BLaER1 (cell line): ENCODE measurements around the gene FLRT2.

Experiments
- H3K27ac ChIP-seq: shearing (Covaris generic); formaldehyde crosslinking; 2 replicates; pipeline ENCODE4 v1.8.1; 2022
- H3K27me3 ChIP-seq: shearing (Covaris generic); formaldehyde crosslinking; 2 replicates; pipeline ENCODE4 v1.8.1; 2022
- H3K36me3 ChIP-seq: shearing (Covaris generic); formaldehyde crosslinking; 2 replicates; pipeline ENCODE4 v1.8.1; 2022
- H3K4me1 ChIP-seq: shearing (Covaris generic); formaldehyde crosslinking; 2 replicates; pipeline ENCODE4 v1.8.1; 2022
- H3K4me2 ChIP-seq: shearing (Covaris generic); formaldehyde crosslinking; 2 replicates; pipeline ENCODE4 v1.8.1; 2022
- H3K4me3 ChIP-seq: shearing (Covaris generic); formaldehyde crosslinking; 2 replicates; pipeline ENCODE4 v1.8.1; 2022
- H3K9ac ChIP-seq: shearing (Covaris generic); formaldehyde crosslinking; 2 replicates; pipeline ENCODE4 v1.8.1; 2022
- H3K9me3 ChIP-seq: shearing (Covaris generic); formaldehyde crosslinking; 2 replicates; pipeline ENCODE4 v1.8.1; 2022
- H4K20me1 ChIP-seq: shearing (Covaris generic); formaldehyde crosslinking; 2 replicates; pipeline ENCODE4 v1.8.1; 2022
- Cebpa-rat ChIP-seq: shearing (Covaris generic); IDR thresholded peaks from 2 replicates; pipeline ENCODE4 v1.8.1; 2022

Gene FLRT2

GRCh38 chr14:85535991-85536832 lies 6.3 kb downstream of the FLRT2 start:
- Histone ChIP-seq H3K36me3 (no peaks in the 10 kb centered on the region), H3K4me3 (no peak overlapping the region), H3K27ac (no peak overlapping the region), H3K27me3 (no peaks in the 10 kb centered on the region), H3K4me2 (no peak overlapping the region), H3K9me3 (peaks cover 37% of the 10 kb centered on the region), H4K20me1 (no peaks in the 10 kb centered on the region), H3K9ac (no peak overlapping the region), H3K4me1 (no peaks in the 10 kb centered on the region)
- TF ChIP-seq Cebpa-rat = no peak

- no peak overlapping the region for H3K27ac ChIP-seq
- H3K4me3 ChIP-seq = no peak overlapping the region
- H3K9me3 ChIP-seq = peaks cover 31% of the 10 kb centered on the region
- no peaks in the 10 kb centered on the region for H3K4me1 ChIP-seq
- no peak overlapping the region for H3K4me2 ChIP-seq
- H4K20me1 ChIP-seq = no peaks in the 10 kb centered on the region
- no peak overlapping the region for H3K9ac ChIP-seq
- no peaks in the 10 kb centered on the region for H3K27me3 ChIP-seq
- no peaks in the 10 kb centered on the region for H3K36me3 ChIP-seq
- no peak for TF ChIP-seq Cebpa-rat
Measured at GRCh38 chr14:85536833-85537190, 6.9 kb downstream of the FLRT2 start.

DNA sequence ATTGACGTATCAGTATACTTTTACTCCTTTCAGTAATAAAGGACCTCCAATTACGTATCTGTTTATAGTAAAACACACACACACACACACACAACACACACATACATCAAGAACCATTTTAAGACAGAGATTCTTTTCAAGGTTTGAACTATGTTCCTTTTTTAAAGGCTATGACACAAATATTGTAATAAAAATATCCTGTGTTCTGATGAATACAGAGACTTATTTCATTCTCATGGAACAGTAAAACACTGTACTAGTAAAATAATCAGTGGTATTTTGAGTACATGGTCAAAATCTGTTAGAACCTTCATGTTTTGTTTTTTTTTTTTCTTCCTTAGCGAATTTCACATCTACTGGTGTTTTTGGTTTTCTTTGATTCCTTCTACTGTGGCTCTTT lies 7.6 kb downstream of the FLRT2 start:
- H3K9me3 ChIP-seq = peaks cover 24% of the 10 kb centered on the region
- no peaks in the 10 kb centered on the region for H3K36me3 ChIP-seq
- H3K27me3 ChIP-seq = no peaks in the 10 kb centered on the region
- H3K4me2 ChIP-seq = no peak overlapping the region
- no peaks in the 10 kb centered on the region for H3K4me1 ChIP-seq
- no peak overlapping the region for H3K27ac ChIP-seq
- TF ChIP-seq Cebpa-rat = no peak
- H3K9ac ChIP-seq = no peak overlapping the region
- no peaks in the 10 kb centered on the region for H4K20me1 ChIP-seq
- no peak overlapping the region for H3K4me3 ChIP-seq

GRCh38 chr14:85538636-85539035 lies 8.7 kb downstream of the FLRT2 start:
- Histone ChIP-seq H4K20me1 (no peaks in the 10 kb centered on the region), H3K9me3 (peaks cover 13% of the 10 kb centered on the region), H3K9ac (no peak overlapping the region), H3K4me2 (no peak overlapping the region), H3K4me1 (no peaks in the 10 kb centered on the region), H3K27ac (no peak overlapping the region), H3K27me3 (no peaks in the 10 kb centered on the region), H3K4me3 (no peak overlapping the region), H3K36me3 (no peaks in the 10 kb centered on the region)
- TF ChIP-seq Cebpa-rat = no peak

- no peak overlapping the region for H3K9ac ChIP-seq
- no peaks in the 10 kb centered on the region for H3K4me1 ChIP-seq
- no peak overlapping the region for H3K4me3 ChIP-seq
- H3K9me3 ChIP-seq = peaks cover 4% of the 10 kb centered on the region
- TF ChIP-seq Cebpa-rat = no peak
- H3K27ac ChIP-seq = no peak overlapping the region
- no peaks in the 10 kb centered on the region for H3K27me3 ChIP-seq
- no peaks in the 10 kb centered on the region for H3K36me3 ChIP-seq
- no peaks in the 10 kb centered on the region for H4K20me1 ChIP-seq
- no peak overlapping the region for H3K4me2 ChIP-seq
Measured at GRCh38 chr14:85539510-85539909, 9.6 kb downstream of the FLRT2 start.

- Histone ChIP-seq H3K27me3 (no peaks in the 10 kb centered on the region), H3K4me2 (no peak overlapping the region), H3K27ac (no peak overlapping the region), H4K20me1 (no peaks in the 10 kb centered on the region), H3K4me1 (no peaks in the 10 kb centered on the region), H3K36me3 (no peaks in the 10 kb centered on the region), H3K9ac (no peak overlapping the region), H3K9me3 (no peaks in the 10 kb centered on the region), H3K4me3 (no peak overlapping the region)
- no peak for TF ChIP-seq Cebpa-rat
Measured at GRCh38 chr14:85542623-85543022, 12.7 kb downstream of the FLRT2 start.

GRCh38 chr14:85545738-85546137 lies 15.8 kb downstream of the FLRT2 start:
- H3K4me3 ChIP-seq = no peak overlapping the region
- no peaks in the 10 kb centered on the region for H3K4me1 ChIP-seq
- no peaks in the 10 kb centered on the region; the same call in 1 of the 2 replicates for H3K9me3 ChIP-seq
- no peaks in the 10 kb centered on the region for H3K36me3 ChIP-seq
- no peaks in the 10 kb centered on the region for H3K27me3 ChIP-seq
- H3K9ac ChIP-seq = no peak overlapping the region
- no peak for TF ChIP-seq Cebpa-rat
- H3K27ac ChIP-seq = no peak overlapping the region
- no peaks in the 10 kb centered on the region for H4K20me1 ChIP-seq
- no peak overlapping the region for H3K4me2 ChIP-seq

DNA sequence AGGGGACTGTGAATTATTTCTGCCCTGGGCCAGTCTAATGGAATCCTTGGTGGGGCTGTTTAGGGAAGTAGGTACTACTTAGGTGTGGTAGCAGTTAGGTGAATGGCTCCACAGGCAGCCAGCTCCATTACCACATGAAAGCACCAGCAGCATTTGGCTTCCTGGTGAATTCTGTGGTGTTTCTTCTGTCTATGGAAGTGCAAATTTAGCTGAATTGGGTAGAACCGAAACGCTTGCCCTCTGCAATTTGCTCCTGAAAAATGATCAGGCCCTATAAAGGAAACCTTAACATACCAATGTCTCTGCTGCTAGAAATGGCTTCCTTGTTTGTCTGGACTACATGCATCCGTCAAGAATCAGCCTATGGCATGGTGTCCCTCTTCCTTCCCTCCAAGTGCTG lies 16.4 kb downstream of the FLRT2 start:
- Histone ChIP-seq H3K4me3 (no peak overlapping the region), H3K4me1 (no peaks in the 10 kb centered on the region), H3K9me3 (no peaks in the 10 kb centered on the region; the same call in 1 of the 2 replicates), H3K9ac (no peak overlapping the region), H3K36me3 (no peaks in the 10 kb centered on the region), H3K27me3 (no peaks in the 10 kb centered on the region), H4K20me1 (no peaks in the 10 kb centered on the region), H3K4me2 (no peak overlapping the region), H3K27ac (no peak overlapping the region)
- TF ChIP-seq Cebpa-rat = no peak

DNA sequence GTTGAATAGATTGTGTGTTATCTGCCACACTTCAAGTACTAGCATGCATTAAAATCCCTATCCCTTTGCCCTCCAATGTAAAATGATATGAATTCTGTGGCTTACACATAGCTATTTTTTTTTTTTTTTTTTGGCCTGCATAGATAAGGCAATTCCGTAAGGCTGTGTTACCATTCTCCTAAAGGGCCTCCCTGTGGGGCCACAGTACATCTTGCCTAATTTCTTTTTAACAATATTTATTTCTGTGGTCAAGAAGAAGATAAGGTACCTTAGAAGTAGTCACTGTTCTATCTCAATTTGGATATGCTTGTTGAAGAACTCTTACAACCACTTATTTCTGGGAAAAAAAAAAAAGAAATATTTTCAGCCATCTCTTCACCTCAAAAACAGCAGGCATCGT lies 19.8 kb downstream of the FLRT2 start:
- Histone ChIP-seq H4K20me1 (no peaks in the 10 kb centered on the region), H3K4me2 (no peak overlapping the region), H3K9ac (no peak overlapping the region), H3K9me3 (no peaks in the 10 kb centered on the region; the same call in 1 of the 2 replicates), H3K27me3 (no peaks in the 10 kb centered on the region), H3K4me1 (no peaks in the 10 kb centered on the region), H3K36me3 (no peaks in the 10 kb centered on the region), H3K27ac (no peak overlapping the region), H3K4me3 (no peak overlapping the region)
- no peak for TF ChIP-seq Cebpa-rat

- Histone ChIP-seq H3K4me2 (no peak overlapping the region), H3K4me3 (no peak overlapping the region), H3K36me3 (no peaks in the 10 kb centered on the region), H3K9me3 (peaks cover 6% of the 10 kb centered on the region; the same call in 1 of the 2 replicates), H3K9ac (no peak overlapping the region), H3K27me3 (no peaks in the 10 kb centered on the region), H3K4me1 (no peaks in the 10 kb centered on the region), H4K20me1 (no peaks in the 10 kb centered on the region), H3K27ac (no peak overlapping the region)
- TF ChIP-seq Cebpa-rat = no peak
Measured at GRCh38 chr14:85554106-85554505, 24.2 kb downstream of the FLRT2 start.
